ENCODE results near the gene INPP4B.
A peak's percentile ranks its signal among the peaks of the same experiment; 100 is the strongest.

The INPP4B gene

DNA sequence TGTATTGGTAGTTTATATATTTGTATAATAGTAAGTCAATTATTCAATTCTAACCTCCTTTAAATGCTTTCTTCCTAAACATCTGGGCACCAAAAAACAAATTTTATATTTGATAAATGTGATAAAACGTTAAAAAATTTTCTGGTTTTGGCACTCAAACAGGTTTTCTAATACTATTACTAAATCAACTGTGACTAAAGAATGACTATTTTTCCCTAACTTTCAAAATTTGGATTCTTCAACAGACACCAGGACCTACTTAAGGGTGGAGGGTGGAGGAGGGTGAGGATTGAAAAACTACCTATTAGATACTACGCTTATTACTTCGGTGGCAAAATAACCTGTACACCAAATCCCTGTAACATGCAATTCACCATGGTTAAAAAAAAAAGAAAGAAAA lies 654.2 kb downstream of the INPP4B start:
- no peak for DNase-seq

- DNase-seq: no peak
Observed at GRCh38 chr4:142181021-142181420, 665.1 kb downstream of the INPP4B start.

DNA sequence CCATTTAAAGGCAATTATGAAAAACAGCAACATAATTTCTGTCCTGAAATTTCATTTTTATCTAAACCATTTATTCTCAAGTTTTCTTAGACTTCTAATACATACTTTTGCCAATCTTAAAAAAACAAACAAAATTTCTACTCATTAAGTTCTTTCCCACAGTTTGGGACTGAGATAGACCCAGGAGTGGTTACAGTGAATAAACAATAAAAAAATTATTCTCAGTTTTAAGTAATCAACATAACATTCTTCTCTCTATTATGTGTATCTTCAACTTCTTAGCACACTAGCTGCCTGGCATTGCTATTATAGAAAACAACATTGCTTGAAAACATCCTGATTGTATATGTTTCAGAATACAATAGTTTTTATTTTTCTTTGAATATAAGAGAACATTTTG lies 676.9 kb downstream of the INPP4B start:
- no peak for DNase-seq

GRCh38 chr4:142168181-142168580 lies 677.9 kb downstream of the INPP4B start:
- no peak for DNase-seq

- DNase-seq: no peak
Observed at GRCh38 chr4:142164767-142165500, 681.2 kb downstream of the INPP4B start.

DNA sequence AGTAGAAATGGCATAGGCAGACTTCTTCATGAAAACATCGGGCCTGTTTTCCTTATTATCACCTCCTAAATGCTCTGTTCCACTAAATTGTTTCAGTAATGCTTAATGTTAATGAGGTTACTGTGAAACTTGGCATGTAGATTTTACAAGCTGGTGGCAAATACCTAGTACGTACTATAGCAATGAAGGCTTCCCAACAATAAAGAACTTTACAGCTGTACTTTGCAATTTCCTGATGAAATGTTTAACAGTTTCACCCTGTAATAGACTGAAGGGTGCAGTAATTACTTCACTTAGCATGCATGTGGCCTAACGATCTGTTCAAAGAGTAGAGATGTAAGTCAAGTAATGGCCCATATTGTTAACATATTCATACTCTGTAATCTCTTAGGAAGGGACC lies 685.0 kb downstream of the INPP4B start:
- no peak for DNase-seq

GRCh38 chr4:142160509-142160908 lies 685.6 kb downstream of the INPP4B start:
- no peak for DNase-seq

- no peak for DNase-seq
Observed at GRCh38 chr4:142158980-142159379, 687.1 kb downstream of the INPP4B start.

- no peak for DNase-seq
Observed at GRCh38 chr4:142156256-142156655, 689.8 kb downstream of the INPP4B start.

DNA sequence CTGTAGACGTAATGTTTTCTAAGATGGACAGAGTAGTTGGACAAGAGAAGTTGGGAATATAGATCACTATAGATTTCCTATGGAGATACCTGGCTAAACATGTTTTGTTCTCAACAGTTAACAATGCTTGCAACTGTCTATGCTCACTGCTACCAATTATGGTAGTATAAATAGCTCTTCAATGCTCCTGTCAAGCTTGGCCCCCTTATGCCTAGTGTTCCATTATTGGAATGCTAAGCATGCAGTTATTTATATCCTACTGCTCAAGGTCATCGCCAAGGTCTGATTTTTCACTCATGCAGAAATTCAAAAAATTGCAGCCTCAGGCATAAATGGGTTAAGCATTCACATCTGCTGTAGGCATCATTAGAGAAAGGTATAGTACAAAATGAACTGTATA lies 690.8 kb downstream of the INPP4B start:
- no peak for DNase-seq

DNA sequence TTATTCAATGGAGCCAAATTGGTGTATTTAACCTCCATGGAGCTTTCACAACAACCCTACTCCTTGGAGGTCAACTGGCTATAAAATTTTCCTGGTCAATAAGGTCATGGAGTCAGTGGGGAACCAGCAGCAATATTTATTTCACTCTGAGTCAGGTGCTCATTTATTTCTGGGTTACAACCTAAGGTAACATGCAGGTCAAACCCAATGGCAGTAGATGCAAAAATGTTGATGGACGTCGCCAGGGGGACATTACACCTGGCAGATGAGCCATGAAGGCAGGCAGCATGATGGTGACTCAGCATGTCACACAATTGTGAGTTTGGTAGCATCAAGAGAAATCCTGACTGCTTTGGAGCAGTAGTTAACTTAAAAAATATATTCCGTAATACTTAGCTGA lies 695.6 kb downstream of the INPP4B start:
- no peak for DNase-seq

DNA sequence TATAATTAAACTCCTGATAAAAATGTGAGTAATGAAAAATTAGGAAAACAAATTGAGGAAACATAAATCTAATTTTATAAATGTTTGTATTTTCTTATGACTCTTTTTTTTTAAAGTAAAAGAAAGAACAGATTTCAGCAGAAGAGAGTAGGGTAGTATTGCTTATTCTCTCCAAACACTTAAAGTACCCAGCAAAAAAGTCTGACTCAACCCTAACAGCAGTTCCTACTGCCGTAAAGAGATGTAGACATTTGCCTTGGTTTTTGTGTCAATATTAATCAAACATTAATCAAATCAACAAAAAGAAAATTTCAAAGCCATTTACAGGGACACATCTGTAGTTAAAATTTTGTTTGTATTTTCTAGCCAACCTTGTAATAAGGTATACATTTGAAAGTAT lies 701.3 kb downstream of the INPP4B start:
- DNase-seq: no peak

DNA sequence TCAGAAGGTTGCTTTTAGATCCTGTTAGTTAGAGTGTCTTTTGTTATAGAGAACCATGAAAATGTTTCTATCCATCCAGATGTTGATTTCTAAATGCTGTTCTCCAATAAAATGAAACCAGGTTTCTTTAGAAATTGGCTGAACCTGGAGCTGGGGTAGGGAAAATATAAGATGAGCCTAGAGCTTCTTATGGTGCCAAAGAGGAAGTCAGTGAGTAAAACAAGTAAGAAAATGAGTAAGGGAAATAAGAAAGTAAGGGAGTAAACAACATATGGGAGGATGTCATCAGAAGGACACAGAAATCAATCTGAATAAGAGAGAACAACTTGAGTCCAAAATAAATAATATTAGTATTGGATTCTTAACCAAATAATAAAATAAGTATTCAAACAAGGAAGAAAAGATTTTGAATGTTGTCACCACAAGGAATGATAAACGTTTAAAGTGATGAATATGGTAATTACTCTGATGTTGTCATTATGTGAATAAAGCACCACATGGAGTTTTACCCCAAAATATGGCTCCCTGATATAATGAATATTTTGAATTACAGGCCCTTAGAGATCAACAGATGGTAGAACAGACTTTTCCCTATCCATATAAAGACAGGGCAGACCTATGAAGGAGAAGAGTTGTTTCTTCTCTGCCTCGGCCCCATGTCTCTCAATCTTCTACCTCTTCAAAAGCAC lies 703.6 kb downstream of the INPP4B start:
- DNase-seq: no peak

DNA sequence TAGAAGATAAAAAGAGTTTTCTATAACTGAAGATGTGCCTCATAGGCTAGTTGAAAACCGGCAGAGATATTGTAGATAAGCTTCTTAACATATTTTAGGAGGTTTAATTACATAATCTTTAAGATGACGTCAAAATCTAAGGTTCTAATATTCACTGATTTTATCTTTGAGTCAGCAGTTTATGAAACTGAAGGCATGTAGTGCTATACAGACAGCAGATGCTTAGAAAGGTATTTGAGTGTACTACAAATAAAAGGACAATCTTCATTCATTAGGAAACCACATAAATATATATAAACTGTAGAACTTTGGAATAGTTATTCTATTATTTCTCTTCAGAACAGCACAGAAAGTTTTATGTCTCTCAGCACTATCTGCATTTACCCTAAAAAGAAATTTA lies 704.9 kb downstream of the INPP4B start:
- no peak for DNase-seq

DNA sequence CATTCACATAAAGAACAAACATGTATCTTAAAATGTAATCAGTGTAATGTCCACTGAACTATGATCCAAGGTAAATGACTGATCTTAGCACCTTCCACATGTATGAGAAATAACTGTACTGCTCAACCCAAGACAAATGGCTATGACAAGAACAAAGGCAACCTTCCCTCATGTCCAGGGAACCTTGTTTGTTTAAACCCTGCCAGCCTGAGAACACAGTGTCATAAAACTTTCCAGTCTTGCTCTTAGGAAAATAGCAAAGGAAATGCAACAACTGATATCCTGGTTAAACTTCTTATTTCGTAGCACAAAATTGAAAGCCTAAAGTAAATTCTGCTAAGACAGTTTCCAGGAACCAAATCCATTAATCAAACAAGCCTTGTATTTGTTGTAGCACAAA lies 715.4 kb downstream of the INPP4B start:
- DNase-seq: no peak

- DNase-seq: no peak
Observed at GRCh38 chr4:142129931-142130330, 716.2 kb downstream of the INPP4B start.

DNA sequence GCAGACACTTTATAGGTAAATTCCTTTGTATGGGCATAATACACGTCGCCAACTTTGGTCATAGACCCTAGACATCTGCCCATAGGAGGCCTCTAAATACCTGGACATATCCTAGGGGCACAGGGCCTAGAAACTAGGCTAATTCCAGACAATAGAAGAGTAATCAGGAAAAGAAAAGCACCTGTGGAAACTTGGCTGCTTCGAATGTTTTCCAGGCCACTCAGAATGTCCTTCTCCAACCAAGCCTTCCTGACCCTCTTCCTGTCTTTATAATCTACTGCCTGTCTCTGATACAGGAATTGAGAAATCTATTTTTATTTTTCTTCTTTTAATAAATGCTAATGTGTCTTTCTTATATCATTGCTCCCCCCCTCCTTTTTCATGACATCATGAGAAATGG lies 716.6 kb downstream of the INPP4B start:
- no peak for DNase-seq

DNA sequence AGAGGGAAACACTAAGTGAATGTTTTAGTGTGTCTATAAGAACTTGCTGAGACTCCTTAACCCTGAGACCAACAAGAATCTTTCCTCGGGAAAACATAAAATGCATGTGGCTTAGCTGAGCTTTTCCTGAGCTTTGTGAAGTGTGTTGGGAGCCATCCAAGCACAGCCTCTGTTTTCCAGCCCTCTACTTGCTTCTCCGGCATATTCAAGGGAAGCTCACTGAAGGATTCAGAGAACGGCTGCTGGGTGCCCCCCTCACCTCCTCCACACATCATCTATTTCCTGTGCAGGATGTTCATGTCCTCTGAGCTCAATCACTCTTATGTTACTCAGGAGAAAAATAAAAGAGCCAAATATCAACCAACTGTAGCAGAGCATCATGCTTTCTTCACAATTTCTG lies 717.6 kb downstream of the INPP4B start:
- DNase-seq: no peak

DNA sequence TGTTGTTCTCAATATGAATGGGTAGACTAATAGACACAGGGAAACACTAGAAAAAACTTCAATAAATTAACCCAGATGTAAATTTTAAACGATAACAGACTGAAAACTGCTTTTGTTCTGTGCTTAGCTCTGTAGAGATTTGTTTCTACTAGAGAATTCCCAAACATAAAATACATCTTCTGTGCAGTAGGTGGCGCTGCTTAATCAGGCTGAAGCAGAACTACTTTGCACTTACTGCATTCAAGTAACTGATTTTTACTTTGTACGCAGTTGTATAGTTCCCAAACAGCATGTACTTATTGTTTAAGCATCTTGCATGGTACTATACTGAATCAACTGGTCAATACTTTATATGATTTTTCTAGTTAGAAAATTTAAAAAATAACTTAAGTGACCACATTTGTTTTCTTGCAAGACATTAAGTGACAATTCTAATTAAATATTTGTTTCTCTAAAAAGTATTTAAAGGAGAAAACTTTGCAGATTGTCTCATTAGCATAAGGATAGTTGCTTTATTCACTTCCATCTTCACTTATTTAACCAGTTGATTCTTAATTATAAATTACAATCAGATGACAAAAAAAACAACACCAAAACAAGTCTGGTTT lies 719.1 kb downstream of the INPP4B start:
- DNase-seq: peak; percentile 40

GRCh38 chr4:142124874-142125273 lies 721.2 kb downstream of the INPP4B start:
- DNase-seq: no peak

- DNase-seq: no peak
Observed at GRCh38 chr4:142121448-142122350, 724.4 kb downstream of the INPP4B start.

DNA sequence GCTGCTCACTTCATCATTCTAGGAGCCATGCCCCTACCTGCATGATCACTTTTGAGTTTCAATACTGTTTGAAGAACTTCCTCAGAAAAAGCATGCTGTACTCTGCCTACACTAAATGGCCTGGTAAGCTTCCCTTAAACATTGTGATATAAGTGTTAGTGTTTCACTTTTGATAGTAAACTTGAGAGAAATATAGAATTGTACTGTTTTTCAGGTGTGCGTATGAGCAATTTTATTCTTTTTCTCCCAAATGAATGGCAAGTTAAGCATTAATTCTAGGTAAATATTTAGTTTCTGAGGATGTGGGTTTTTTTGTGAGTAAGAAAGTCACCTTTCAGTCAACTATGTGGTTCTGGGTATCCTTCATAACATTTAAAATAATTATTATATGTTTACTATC lies 725.2 kb downstream of the INPP4B start:
- DNase-seq: no peak

DNA sequence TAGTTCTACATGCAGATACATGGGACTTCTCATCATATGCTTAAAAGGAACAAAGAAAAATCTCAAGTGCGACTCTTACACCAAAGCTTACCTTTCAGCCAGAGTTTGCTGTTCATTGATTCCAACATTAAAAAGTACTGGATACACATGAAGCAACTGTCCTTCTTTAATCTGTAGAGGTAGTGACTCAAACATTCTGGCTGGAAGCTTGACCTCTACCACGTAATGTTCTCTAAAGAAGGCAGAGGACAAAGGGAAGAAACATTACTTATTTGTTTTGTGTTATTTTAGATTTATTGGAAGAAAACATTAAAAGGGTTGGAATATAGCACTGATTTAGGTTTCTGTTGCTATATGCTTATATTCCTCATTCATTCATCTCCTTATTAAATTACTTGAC lies 733.6 kb downstream of the INPP4B start:
- DNase-seq: no peak
